Measurements from ENCODE around the gene CBLB. TPM values are rescaled to one million over a fixed set of nuclear protein-coding genes. Genes with fewer than 3 reads are reported as not detected.

CBLB gene
- total RNA-seq, 1 donor from 2014 or later: 57.0 TPM

DNA sequence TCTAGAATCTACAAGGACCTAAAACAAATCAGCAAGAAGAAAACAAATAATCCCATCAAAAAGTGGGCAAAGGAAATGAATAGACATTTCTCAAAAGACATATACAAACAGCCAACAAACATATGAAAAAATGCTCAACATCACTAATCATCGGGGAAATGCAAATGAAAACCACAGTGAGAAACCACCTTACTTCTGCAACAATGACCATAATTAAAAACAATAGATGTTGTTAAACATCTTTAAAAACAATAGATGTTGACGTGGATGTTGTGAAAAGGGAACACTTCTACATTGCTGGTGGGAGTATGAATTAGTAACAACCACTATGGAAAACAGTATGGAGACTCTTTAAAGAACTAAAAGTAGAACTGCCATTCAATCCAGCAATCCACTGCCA, 96.2 kb downstream of the CBLB start:
- H3K4me3 Mint-ChIP-seq: no peak overlapping the region
- no peak for DNase-seq (ENCODE audit: extremely low spot score, unreplicated experiment)
- TF ChIP-seq, protein P1, sequence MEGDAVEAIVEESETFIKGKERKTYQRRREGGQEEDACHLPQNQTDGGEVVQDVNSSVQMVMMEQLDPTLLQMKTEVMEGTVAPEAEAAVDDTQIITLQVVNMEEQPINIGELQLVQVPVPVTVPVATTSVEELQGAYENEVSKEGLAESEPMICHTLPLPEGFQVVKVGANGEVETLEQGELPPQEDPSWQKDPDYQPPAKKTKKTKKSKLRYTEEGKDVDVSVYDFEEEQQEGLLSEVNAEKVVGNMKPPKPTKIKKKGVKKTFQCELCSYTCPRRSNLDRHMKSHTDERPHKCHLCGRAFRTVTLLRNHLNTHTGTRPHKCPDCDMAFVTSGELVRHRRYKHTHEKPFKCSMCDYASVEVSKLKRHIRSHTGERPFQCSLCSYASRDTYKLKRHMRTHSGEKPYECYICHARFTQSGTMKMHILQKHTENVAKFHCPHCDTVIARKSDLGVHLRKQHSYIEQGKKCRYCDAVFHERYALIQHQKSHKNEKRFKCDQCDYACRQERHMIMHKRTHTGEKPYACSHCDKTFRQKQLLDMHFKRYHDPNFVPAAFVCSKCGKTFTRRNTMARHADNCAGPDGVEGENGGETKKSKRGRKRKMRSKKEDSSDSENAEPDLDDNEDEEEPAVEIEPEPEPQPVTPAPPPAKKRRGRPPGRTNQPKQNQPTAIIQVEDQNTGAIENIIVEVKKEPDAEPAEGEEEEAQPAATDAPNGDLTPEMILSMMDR (conservative IDR thresholded peaks at IDR 0.05): no peak
- H3K27ac Mint-ChIP-seq: no peak overlapping the region
- H3K27me3 Mint-ChIP-seq: no peaks in the 10 kb centered on the region
- peaks cover 6% of the 10 kb centered on the region for H3K9me3 Mint-ChIP-seq
- peaks cover 31% of the 10 kb centered on the region for H3K36me3 Mint-ChIP-seq
- H3K4me1 Mint-ChIP-seq (ENCODE audit: unreplicated experiment): no peaks in the 10 kb centered on the region

DNA sequence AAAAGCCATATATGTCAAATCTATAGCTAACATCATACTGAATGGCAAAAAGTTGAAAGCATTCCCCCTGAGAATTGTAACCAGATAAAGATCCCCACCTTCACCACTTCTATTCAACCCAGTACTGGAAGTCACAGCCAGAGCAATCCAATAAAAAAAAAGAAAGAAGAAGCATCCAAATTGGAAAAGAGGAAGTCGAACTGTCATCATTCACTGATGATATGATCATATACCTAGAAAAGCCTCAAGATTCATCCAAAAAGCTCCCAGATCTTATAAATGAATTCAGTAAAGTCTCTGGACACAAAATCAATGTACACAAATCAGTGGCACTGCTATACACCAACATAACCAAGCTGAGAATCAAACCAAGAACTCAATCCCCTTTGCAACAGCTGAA, 97.4 kb downstream of the CBLB start:
- no peaks in the 10 kb centered on the region for H3K4me1 Mint-ChIP-seq (ENCODE audit: unreplicated experiment)
- no peak for DNase-seq (ENCODE audit: extremely low spot score, unreplicated experiment)
- H3K36me3 Mint-ChIP-seq: peaks cover 31% of the 10 kb centered on the region
- TF ChIP-seq, protein P1 (conservative IDR thresholded peaks at IDR 0.05): no peak
- no peak overlapping the region for H3K4me3 Mint-ChIP-seq
- no peaks in the 10 kb centered on the region for H3K27me3 Mint-ChIP-seq
- H3K9me3 Mint-ChIP-seq: peaks cover 6% of the 10 kb centered on the region
- H3K27ac Mint-ChIP-seq: no peak overlapping the region

DNA sequence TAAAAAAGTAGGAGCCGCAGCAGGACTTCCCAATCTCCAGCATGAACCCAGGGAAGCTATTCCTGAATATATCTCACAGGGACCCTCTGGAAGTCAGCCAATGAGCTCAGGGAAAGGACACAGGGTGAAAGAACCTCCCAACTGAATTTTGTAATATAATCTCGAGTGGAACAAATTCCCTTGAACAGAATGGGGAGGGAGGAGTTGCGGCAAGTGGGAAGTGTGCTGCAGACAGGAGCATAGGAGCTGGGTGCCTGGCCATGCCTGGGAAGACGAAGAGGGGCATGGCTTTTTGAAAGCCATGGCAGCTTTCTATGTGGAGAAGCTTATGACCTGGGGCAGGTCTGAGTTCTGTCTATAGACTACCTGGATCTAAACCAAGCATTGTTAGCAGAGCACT, 98.4 kb downstream of the CBLB start:
- TF ChIP-seq, protein P1 (conservative IDR thresholded peaks at IDR 0.05): no peak
- peaks cover 9% of the 10 kb centered on the region for H3K9me3 Mint-ChIP-seq

DNA sequence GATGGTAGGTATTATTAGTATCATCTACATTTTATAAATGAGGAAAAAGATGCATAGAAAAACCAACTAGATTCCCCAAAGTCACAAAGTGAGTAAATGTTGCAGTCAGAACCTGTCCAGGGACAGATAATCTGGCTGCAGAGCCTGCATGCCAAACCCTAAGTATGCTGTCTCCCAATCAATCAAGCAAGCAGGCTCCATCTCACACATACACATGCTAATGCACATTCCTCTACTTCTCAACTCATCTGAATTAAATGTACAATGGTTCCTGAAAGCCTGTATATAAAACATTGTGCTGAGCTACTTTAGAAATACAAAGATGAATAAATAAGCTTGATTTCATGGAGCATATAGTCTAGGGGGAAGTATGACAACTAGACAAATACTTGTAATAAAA, 101.0 kb downstream of the CBLB start:
- Mint-ChIP-seq H3K27me3 (no peaks in the 10 kb centered on the region), H3K36me3 (peaks cover 46% of the 10 kb centered on the region), H3K9me3 (peaks cover 20% of the 10 kb centered on the region), H3K27ac (no peak overlapping the region), H3K4me3 (no peak overlapping the region), H3K4me1 (ENCODE audit: unreplicated experiment) (no peaks in the 10 kb centered on the region)
- TF ChIP-seq, protein P1 (conservative IDR thresholded peaks at IDR 0.05): no peak
- DNase-seq (ENCODE audit: extremely low spot score, unreplicated experiment): no peak

More for the DNA sequence above, 98.4 kb downstream of the CBLB start:
- Mint-ChIP-seq H3K4me1 (ENCODE audit: unreplicated experiment) (no peaks in the 10 kb centered on the region), H3K27me3 (no peaks in the 10 kb centered on the region), H3K27ac (no peak overlapping the region), H3K36me3 (peaks cover 35% of the 10 kb centered on the region), H3K4me3 (no peak overlapping the region)
- DNase-seq (ENCODE audit: extremely low spot score, unreplicated experiment): no peak

DNA sequence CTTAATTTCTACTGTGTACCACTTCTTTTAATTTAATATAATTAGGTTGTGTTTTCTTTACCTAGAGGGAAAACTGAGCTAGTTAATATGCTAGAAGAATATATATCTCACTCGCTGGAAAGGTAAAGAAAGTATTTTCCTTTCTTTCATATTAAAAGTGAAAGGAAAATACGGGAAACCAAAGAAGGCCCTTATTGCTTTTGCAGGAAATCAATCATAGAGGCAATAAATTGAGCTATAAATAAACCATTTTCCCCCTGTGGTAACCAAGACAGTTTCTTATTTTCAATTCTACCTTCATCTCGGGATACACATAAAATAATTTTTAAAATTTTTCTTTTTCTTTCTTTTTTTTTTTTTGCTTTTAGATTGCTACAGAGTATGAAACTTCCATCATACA, 101.6 kb downstream of the CBLB start:
- no peak for DNase-seq (ENCODE audit: extremely low spot score, unreplicated experiment)
- Mint-ChIP-seq H3K4me3 (no peak overlapping the region), H3K9me3 (peaks cover 20% of the 10 kb centered on the region), H3K4me1 (ENCODE audit: unreplicated experiment) (no peaks in the 10 kb centered on the region), H3K36me3 (peaks cover 46% of the 10 kb centered on the region), H3K27me3 (no peaks in the 10 kb centered on the region), H3K27ac (no peak overlapping the region)
- TF ChIP-seq, protein P1 (conservative IDR thresholded peaks at IDR 0.05): no peak

DNA sequence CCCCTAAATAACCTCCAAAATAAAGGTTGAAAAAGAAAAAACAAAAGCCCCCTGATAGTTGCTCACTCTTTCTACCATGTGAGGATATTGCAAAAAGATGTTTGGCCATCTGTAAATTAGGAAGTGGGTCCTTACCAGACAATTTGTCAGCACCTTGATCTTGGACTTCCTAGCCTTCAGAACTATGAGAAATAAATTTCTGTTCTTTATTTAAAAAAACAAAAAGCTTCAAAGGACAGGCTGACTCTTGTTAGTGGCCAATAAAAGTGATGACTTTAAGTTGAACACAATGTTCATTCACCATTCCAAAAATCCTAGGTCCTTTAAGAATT, 103.5 kb downstream of the CBLB start:
- H3K9me3 Mint-ChIP-seq: peaks cover 27% of the 10 kb centered on the region
- peaks cover 51% of the 10 kb centered on the region for H3K36me3 Mint-ChIP-seq

More for the DNA sequence above, 103.5 kb downstream of the CBLB start:
- Mint-ChIP-seq H3K4me1 (ENCODE audit: unreplicated experiment) (no peaks in the 10 kb centered on the region), H3K27ac (no peak overlapping the region), H3K4me3 (no peak overlapping the region), H3K27me3 (no peaks in the 10 kb centered on the region)
- DNase-seq (ENCODE audit: extremely low spot score, unreplicated experiment): no peak
- TF ChIP-seq, protein P1 (conservative IDR thresholded peaks at IDR 0.05): no peak
